ENCODE measurements around the gene PEX7. TPM values are rescaled to one million over a fixed set of nuclear protein-coding genes. Genes with fewer than 3 reads are reported as not detected.

Gene PEX7
- total RNA-seq, 1 experiment from 2014 or later: 8.1 TPM

DNA sequence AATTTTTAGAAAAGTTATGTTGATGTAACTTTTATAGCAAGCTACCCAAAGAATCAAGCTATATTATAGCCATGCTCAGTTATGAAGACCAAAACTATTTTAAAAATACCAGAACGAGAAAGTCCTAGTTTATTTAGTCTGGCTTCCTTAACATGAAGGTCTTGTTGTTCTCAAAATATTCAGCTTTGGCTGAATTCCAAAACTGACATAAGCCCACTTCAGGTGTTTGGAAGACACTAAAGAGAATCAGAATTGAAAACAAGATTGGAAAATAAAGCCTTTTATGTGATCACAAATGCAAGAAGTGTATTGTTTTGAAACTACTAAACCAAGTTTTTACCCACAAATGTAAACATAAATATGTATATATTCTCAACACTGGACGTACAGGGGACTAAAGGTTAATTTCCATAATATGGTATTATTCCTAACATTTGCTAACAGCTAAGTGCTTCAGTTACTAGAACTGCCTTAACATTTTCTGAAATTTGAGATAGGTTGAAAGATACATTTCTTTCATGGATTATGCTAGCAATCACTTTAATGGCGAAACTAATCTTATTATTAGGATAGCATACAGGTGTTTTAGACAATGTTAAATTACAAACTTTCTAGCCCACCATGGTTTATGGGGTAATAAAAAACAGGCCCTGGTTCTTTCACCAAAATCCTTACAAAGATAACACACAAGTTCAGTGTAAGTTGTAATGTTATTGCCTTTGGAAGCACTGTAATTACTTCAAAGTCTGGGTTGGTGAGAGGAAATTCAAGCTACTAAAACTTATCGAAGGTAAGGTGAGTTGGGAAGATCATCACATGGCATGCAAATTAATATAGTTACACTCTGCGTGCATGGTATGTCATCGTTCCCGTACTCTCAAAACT is 31.7 kb upstream of the PEX7 start:
- Histone ChIP-seq H3K27ac (ENCODE audit: low read depth, low read length) (peak overlapping the region; percentile 88), H3K4me1 (ENCODE audit: control insufficient read depth in 1 of 2, insufficient read depth in 2 of 2, low read length in 2 of 2) (peaks cover 22 to 40% of the 10 kb centered on the region in 2 experiments), H3K4me3 (replicated peaks in 1 of 2; ENCODE audit: low read depth in 1 of 2, low read length in 2 of 2) (peak overlapping the region; percentile 72 to 88), H3K9me3 (ENCODE audit: control insufficient read depth in 1 of 2, insufficient read depth in 1 of 2, low read depth in 1 of 2, low read length in 2 of 2) (no peaks in the 10 kb centered on the region), H2AFZ (ENCODE audit: low read depth, low read length, poor library complexity, severe bottlenecking) (no peak overlapping the region), H3K79me2 (ENCODE audit: insufficient read depth, low read length) (peaks cover 25% of the 10 kb centered on the region), H3K27me3 (ENCODE audit: insufficient read depth, low read length) (no peaks in the 10 kb centered on the region), H4K20me1 (ENCODE audit: insufficient read depth) (no peaks in the 10 kb centered on the region), H3K9me2 (ENCODE audit: insufficient read depth) (no peaks in the 10 kb centered on the region), H3K4me2 (ENCODE audit: low read length) (peak overlapping the region; percentile 99), H3K36me3 (ENCODE audit: control insufficient read depth in 1 of 2, insufficient read depth in 2 of 2, low read length in 2 of 2) (no peaks in the 10 kb centered on the region), H3K9ac (ENCODE audit: low read length) (peak overlapping the region; percentile 87)
- BruUV-seq (replicated peaks): TSS peak; percentile 38
- ATAC-seq: no peak
- TF ChIP-seq SIN3A (IDR thresholded peaks at IDR 0.05; ENCODE audit: low read depth): no peak
- peak; percentile 33; the same call in 1 of the 2 replicates for TF ChIP-seq MAX (IDR thresholded peaks at IDR 0.05)
- ChIA-PET RAD21 (ENCODE audit: low non-redundant PET in 1 of 2, low total read pairs in 2 of 2, uncharacterized antibody in 2 of 2, unreplicated experiment in 2 of 2) (no interaction called here), CTCF (interaction anchor here (4.9 kb wide), 1 partner anchor 146 kb away, joined by 158 read pairs; no protein-coding TSS in a partner anchor), POLR2A (no interaction called here)
- intact Hi-C loops (cut with micrococcal nuclease): no loop called here
- DNase-seq (ENCODE audit: low read depth, low spot score): no peak

- Histone ChIP-seq H3K36me3 (ENCODE audit: control insufficient read depth in 1 of 2, insufficient read depth in 2 of 2, low read length in 2 of 2) (no peaks in the 10 kb centered on the region), H3K27me3 (ENCODE audit: insufficient read depth, low read length) (no peaks in the 10 kb centered on the region), H3K4me3 (replicated peaks in 1 of 2; ENCODE audit: low read depth in 1 of 2, low read length in 2 of 2) (peak overlapping the region; percentile 72 to 88), H3K27ac (ENCODE audit: low read depth, low read length) (peak overlapping the region; percentile 88), H3K9me2 (ENCODE audit: insufficient read depth) (no peaks in the 10 kb centered on the region), H3K4me1 (ENCODE audit: control insufficient read depth in 1 of 2, insufficient read depth in 2 of 2, low read length in 2 of 2) (peaks cover 22 to 40% of the 10 kb centered on the region in 2 experiments), H4K20me1 (ENCODE audit: insufficient read depth) (no peaks in the 10 kb centered on the region), H3K9ac (ENCODE audit: low read length) (peak overlapping the region; percentile 87), H3K4me2 (ENCODE audit: low read length) (peak overlapping the region; percentile 99), H3K79me2 (ENCODE audit: insufficient read depth, low read length) (peaks cover 25% of the 10 kb centered on the region), H3K9me3 (ENCODE audit: control insufficient read depth in 1 of 2, insufficient read depth in 1 of 2, low read depth in 1 of 2, low read length in 2 of 2) (no peaks in the 10 kb centered on the region), H2AFZ (ENCODE audit: low read depth, low read length, poor library complexity, severe bottlenecking) (no peak overlapping the region)
- TF ChIP-seq POLR2AphosphoS5 (IDR thresholded peaks at IDR 0.05; ENCODE audit: low read depth, low read length) (peak; percentile 28; the same call in 1 of the 2 replicates), MAX (IDR thresholded peaks at IDR 0.05) (0 out of 2 replicates have a peak, but pooled peaks have one; percentile 19), EZH2 (IDR thresholded peaks at IDR 0.05) (no peak), CEBPB (IDR thresholded peaks at IDR 0.05; ENCODE audit: low read depth) (peak; percentile 58), CBX3 (IDR thresholded peaks at IDR 0.05; ENCODE audit: low read depth) (0 out of 2 replicates have a peak, but pooled peaks have one; percentile 12), SP1 (IDR thresholded peaks at IDR 0.05; ENCODE audit: low read depth) (0 out of 2 replicates have a peak, but pooled peaks have one; percentile 22)
- no TSS peak for BruUV-seq (replicated peaks)
- ChIA-PET CTCF (interaction anchor here (0.6 to 4.9 kb wide), 31 partner anchors 8 to 244 kb away, joined by 3 to 158 read pairs (median 5); partner anchors contain the start of gene MAP7), POLR2A (interaction anchor here (0.8 to 1.4 kb wide), 9 partner anchors 10 to 502 kb away, joined by 3 to 16 read pairs (median 4); partner anchors contain the start of gene BCLAF1), RAD21 (ENCODE audit: low non-redundant PET in 1 of 2, low total read pairs in 2 of 2, uncharacterized antibody in 2 of 2, unreplicated experiment in 2 of 2) (interaction anchor here (0.6 to 1.7 kb wide), 5 partner anchors 136 to 373 kb away, joined by 3 to 29 read pairs (median 5); no protein-coding TSS in a partner anchor)
- ATAC-seq: peak; percentile 8; the same call in 1 of the 2 replicates
- DNase-seq (ENCODE audit: low read depth, low spot score): no peak
- intact Hi-C loops (cut with micrococcal nuclease): loop anchor here (1.0 kb wide), 1 partner anchor 183 kb away; no protein-coding TSS in a partner anchor
Observed at GRCh38 chr6:136791296-136792094, 30.9 kb upstream of the PEX7 start.

Measured in HCT116 (cell line).